HepG2 (cell line): Measurements from ENCODE around the gene AGPAT2. TPM values are rescaled to one million over a fixed set of nuclear protein-coding genes. Genes with fewer than 3 reads are reported as not detected.
A peak's percentile ranks its signal among the peaks of the same experiment; 100 is the strongest.

Experiments used
- ATAC-seq: fragments of 200-7000 bp; cut with Tn5 transposase; 3 replicates; pipeline ENCODE4 v1.9.1; 2020; ENCODE audit warnings: mild to moderate bottlenecking, moderate library complexity
- BruUV-seq: library from RNA; stranded (reverse); fragments of 400-500 nt; replicated peaks from 2 replicates; lab custom pipeline; 2021; lab: Mats Ljungman, UMichigan
- CTCF ChIA-PET: fragments of 300-600 bp; formaldehyde crosslinking; extraction: SDS; loops from one replicate; lab custom pipeline; 2021; ENCODE audit warnings: low total read pairs, inconsistent platforms, low intra/inter-chr PET ratio; lab: Yijun Ruan, JAX
- POLR2A ChIA-PET: fragments of 350-600 bp; sonication (Branson Sonifier 250); formaldehyde crosslinking; loops from one replicate; lab custom pipeline; 2020; ENCODE audit warnings: antibody characterized with exemption, inconsistent platforms; lab: Yijun Ruan, JAX
- DNase-seq: peaks from one replicate; pipeline ENCODE4 v3.0.0-alpha.2; 2015; ENCODE audit warnings: low spot score
- FAIRE-seq: peaks from 3 replicates; lab custom pipeline; 2011; peaks lifted over from hg19 to GRCh38; lab: Jason Lieb, UNC
- H2AFZ ChIP-seq: one replicate; pipeline ENCODE4 v1.6.1; 2011; ENCODE audit warnings: low read length, inconsistent platforms
- H3K27ac ChIP-seq: fragments of 300-600 bp; 3 replicates; pipeline ENCODE4 v1.8.0; 2011; ENCODE audit warnings: mixed run types, mild to moderate bottlenecking, mixed read lengths, low read length, inconsistent platforms; ENCODE audit not compliant: insufficient read depth; ENCODE audit errors: extremely low read length
- H3K27me3 ChIP-seq, 2 experiments: fragments of 200-600 bp in 1 of 2; 2 replicates in 1 of 2; 3 replicates in 1 of 2; pipeline versions ENCODE4 v1.6.0 to v1.8.0; 2011; ENCODE audit warnings: low read length in 2 of 2, mild to moderate bottlenecking in 2 of 2, moderate library complexity in 2 of 2, inconsistent platforms in 1 of 2; ENCODE audit not compliant: insufficient read depth in 2 of 2, control insufficient read depth in 1 of 2
- H3K36me3 ChIP-seq, 2 experiments: fragments of 200-600 bp in 1 of 2; replicated peaks in 1 of 2; 2 replicates in 1 of 2; 3 replicates in 1 of 2; pipeline versions ENCODE4 v1.5.1 to v1.8.0; 2011; ENCODE audit warnings: low read length in 2 of 2, inconsistent platforms in 1 of 2; ENCODE audit not compliant: insufficient read depth in 2 of 2, control insufficient read depth in 1 of 2
- H3K4me1 ChIP-seq: 2 replicates; pipeline ENCODE4 v1.5.1; 2012; ENCODE audit warnings: low read length, inconsistent platforms; ENCODE audit not compliant: insufficient read depth
- H3K4me2 ChIP-seq: 2 replicates; pipeline ENCODE4 v1.6.0; 2011; ENCODE audit warnings: low read depth, low read length, inconsistent platforms
- H3K4me3 ChIP-seq, 3 experiments: fragments of 200-600 bp in 1 of 3; sonication (generic), shearing (Covaris generic) in 1 of 3; replicated peaks in 1 of 3; 2 replicates each; pipeline ENCODE4 v1.5.1; 2011 to 2016; ENCODE audit warnings: low read length in 3 of 3, inconsistent platforms in 2 of 3, low read depth in 2 of 3, mild to moderate bottlenecking in 2 of 3, control low read depth in 1 of 3, mixed read lengths in 1 of 3; ENCODE audit not compliant: insufficient read depth in 1 of 3
- H3K79me2 ChIP-seq: one replicate; pipeline ENCODE4 v1.6.1; 2011; ENCODE audit warnings: low read length, inconsistent platforms; ENCODE audit not compliant: insufficient read depth
- H3K9ac ChIP-seq: 2 replicates; pipeline ENCODE4 v1.6.0; 2011; ENCODE audit warnings: mild to moderate bottlenecking, low read depth, low read length, inconsistent platforms; ENCODE audit not compliant: insufficient read depth
- H3K9me3 ChIP-seq: 2 replicates; pipeline ENCODE4 v1.5.1; 2012; ENCODE audit warnings: mild to moderate bottlenecking, low read length
- H4K20me1 ChIP-seq: 2 replicates; pipeline ENCODE4 v1.6.0; 2011; ENCODE audit warnings: inconsistent platforms, mild to moderate bottlenecking, low read length, moderate library complexity; ENCODE audit not compliant: insufficient read depth
- DR1 ChIP-seq: sonication (generic); formaldehyde crosslinking; IDR thresholded peaks from 2 replicates; pipeline ENCODE4 v1.8.0; 2021; ENCODE audit warnings: mild to moderate bottlenecking, missing genetic modification reagents, inconsistent platforms
- HINFP ChIP-seq: sonication (generic); formaldehyde crosslinking; IDR thresholded peaks from 2 replicates; pipeline ENCODE4 v1.4.0; 2020; ENCODE audit warnings: low read depth, mild to moderate bottlenecking, missing genetic modification reagents
- NCOR1 ChIP-seq: fragments of 200-600 bp; sonication (generic); IDR thresholded peaks from 2 replicates; pipeline ENCODE4 v1.7.0; 2017; ENCODE audit warnings: antibody characterized with exemption, low read length, borderline replicate concordance
- RBM39 ChIP-seq: fragments of 200-400 bp; formaldehyde crosslinking; IDR thresholded peaks from one replicate; pipeline ENCODE4 v1.6.1; 2018; ENCODE audit warnings: antibody characterized with exemption, mild to moderate bottlenecking, low read depth, low read length; ENCODE audit not compliant: poor library complexity, severe bottlenecking
- SRY ChIP-seq: sonication (generic); formaldehyde crosslinking; IDR thresholded peaks from 2 replicates; pipeline ENCODE4 v1.8.0; 2022; ENCODE audit warnings: mild to moderate bottlenecking, missing genetic modification reagents
- SUZ12 ChIP-seq: fragments of 150-350 bp; IDR thresholded peaks from 2 replicates; pipeline ENCODE4 v1.6.1; 2014; ENCODE audit warnings: low read depth, low read length
- TOPORS ChIP-seq: sonication (generic); formaldehyde crosslinking; IDR thresholded peaks from 2 replicates; pipeline ENCODE4 v1.8.0; 2023; ENCODE audit warnings: mild to moderate bottlenecking, missing genetic modification reagents
- UBTF ChIP-seq: sonication (generic); formaldehyde crosslinking; IDR thresholded peaks from 2 replicates; pipeline ENCODE4 v1.4.0; 2020; ENCODE audit warnings: mild to moderate bottlenecking, missing genetic modification reagents
- ZFX ChIP-seq: sonication (generic); formaldehyde crosslinking; IDR thresholded peaks from 2 replicates; pipeline ENCODE4 v1.4.0; 2020; ENCODE audit warnings: mild to moderate bottlenecking, low read depth, missing genetic modification reagents, moderate library complexity
- ZNF124 ChIP-seq: sonication (generic); formaldehyde crosslinking; IDR thresholded peaks from 2 replicates; pipeline ENCODE4 v1.4.0; 2020; ENCODE audit warnings: missing genetic modification reagents
- ZNF263 ChIP-seq: sonication (generic); formaldehyde crosslinking; IDR thresholded peaks from 2 replicates; pipeline ENCODE4 v1.4.0; 2020; ENCODE audit warnings: missing genetic modification reagents
- ZNF362 ChIP-seq: sonication (generic); formaldehyde crosslinking; IDR thresholded peaks from 2 replicates; pipeline ENCODE4 v1.4.0; 2020; ENCODE audit warnings: missing genetic modification reagents, mild to moderate bottlenecking, borderline replicate concordance
- ZNF687 ChIP-seq: sonication (generic); formaldehyde crosslinking; IDR thresholded peaks from 2 replicates; pipeline ENCODE4 v1.5.1; 2020; ENCODE audit warnings: mild to moderate bottlenecking, missing genetic modification reagents, moderate library complexity
- WGBS: methylation state at CpG from one replicate; pipeline ENCODE4 v1.1.6; 2017; ENCODE audit warnings: low lambda C conversion rate; 5-methylcytosine and 5-hydroxymethylcytosine counted together
- in situ Hi-C: cut with HindIII; loops from 2 replicates; pipeline ENCODE4 v1.10.0; 2017; ENCODE audit warnings: low pct_unique_long_range_greater_than_20kb; ENCODE audit not compliant: extremely low pct_ligation_motif_present
- intact Hi-C: fragments of 100-400 bp; cut with micrococcal nuclease; formaldehyde crosslinking; loops from one replicate; pipeline ENCODE4 v1.10.0; 2022; ENCODE audit not compliant: unreplicated experiment
- polyA plus RNA-seq, 8 experiments: library from polyadenylated mRNA; depleted of rRNA in 3 of 8; stranded (reverse) in 7 of 8; unstranded in 1 of 8; fragments of >200 nt; fragmentation: Illumina TruSeq in 4 of 8; extraction: Trizol in 4 of 8; gene quantifications; 2 replicates each; pipeline versions ENCODE4 v1.2.1 to v1.2.3, GENCODE V29; 2011 to 2016; ENCODE audit warnings: low read depth in 4 of 8, missing spikeins in 1 of 8, mixed read lengths in 1 of 8; ENCODE audit not compliant: insufficient read depth in 1 of 8
- total RNA-seq, 5 experiments: library from RNA; depleted of rRNA; stranded (reverse); fragments of >200 nt; fragmentation: Illumina TruSeq; extraction: Trizol; gene quantifications; 2 replicates each; pipeline ENCODE4 v1.2.3, GENCODE V29; 2016; ENCODE audit warnings: low read depth in 1 of 5

AGPAT2 gene
- total and polyA plus RNA-seq, 2 of the 13 experiments (the other 11 are each of a cell fraction or from before 2014, with no cell fraction given) = 3.9 to 25.8 TPM

GRCh38 chr9:136710543-136710942 is 23.3 kb upstream of the AGPAT2 start (continued):
- no peak for TF ChIP-seq HINFP (CRISPR knock-in tag)
- TF ChIP-seq ZNF124 (CRISPR knock-in tag) = no peak
- TF ChIP-seq DR1 = no peak

- DNase-seq = no peak
- H4K20me1 ChIP-seq = no peaks in the 10 kb centered on the region
Measured at GRCh38 chr9:136709454-136710109, 22.3 kb upstream of the AGPAT2 start.

More at GRCh38 chr9:136709454-136710109, 22.3 kb upstream of the AGPAT2 start:
- H3K36me3 ChIP-seq = no peaks in the 10 kb centered on the region
- no peak overlapping the region for H3K27ac ChIP-seq
- intact Hi-C loops = no loop called here
- no peak for TF ChIP-seq RBM39
- no peak for TF ChIP-seq UBTF
- TF ChIP-seq ZNF263 = 0 out of 2 replicates have a peak, but pooled peaks have one; percentile 39
- no peak for TF ChIP-seq ZNF362 (CRISPR knock-in tag)
- no peak for TF ChIP-seq SUZ12
- peak; percentile 44; the same call in 1 of the 2 replicates for TF ChIP-seq ZNF687 (CRISPR knock-in tag)
- no peak for TF ChIP-seq TOPORS (CRISPR knock-in tag)
- TF ChIP-seq NCOR1 = no peak
- peak; percentile 39; the same call in 1 of the 2 replicates for TF ChIP-seq ZFX (CRISPR knock-in tag)
- no peak for TF ChIP-seq SRY (CRISPR knock-in tag)
- H2AFZ ChIP-seq = no peak overlapping the region
- no peaks in the 10 kb centered on the region for H3K79me2 ChIP-seq
- FAIRE-seq = no peak
- peaks cover 15 to 65% of the 10 kb centered on the region in 2 experiments; a peak in 3 of 5 replicates for H3K27me3 ChIP-seq
- no peak overlapping the region for H3K4me2 ChIP-seq
- peaks cover 29% of the 10 kb centered on the region for H3K4me1 ChIP-seq
- ATAC-seq = peak; percentile 27; the same call in 2 of the 3 replicates
- ChIA-PET CTCF (no interaction called here), POLR2A (no interaction called here)
- no TSS peak for BruUV-seq
- 50% methylated on average over 12 of the region's 24 CpGs for WGBS
- H3K4me3 ChIP-seq = peak overlapping the region in 1 of 3 experiments; percentile 3; a peak in 1 of 6 replicates
- in situ Hi-C loops = no loop called here
- H3K9ac ChIP-seq = no peak overlapping the region
- no peaks in the 10 kb centered on the region for H3K9me3 ChIP-seq
